ENCODE results near the gene QDPR. TPM values are rescaled to one million over a fixed set of nuclear protein-coding genes. Genes with fewer than 3 reads are reported as not detected.

The QDPR gene
- 104 and 120 TPM in 2 replicates for polyA plus RNA-seq

DNA sequence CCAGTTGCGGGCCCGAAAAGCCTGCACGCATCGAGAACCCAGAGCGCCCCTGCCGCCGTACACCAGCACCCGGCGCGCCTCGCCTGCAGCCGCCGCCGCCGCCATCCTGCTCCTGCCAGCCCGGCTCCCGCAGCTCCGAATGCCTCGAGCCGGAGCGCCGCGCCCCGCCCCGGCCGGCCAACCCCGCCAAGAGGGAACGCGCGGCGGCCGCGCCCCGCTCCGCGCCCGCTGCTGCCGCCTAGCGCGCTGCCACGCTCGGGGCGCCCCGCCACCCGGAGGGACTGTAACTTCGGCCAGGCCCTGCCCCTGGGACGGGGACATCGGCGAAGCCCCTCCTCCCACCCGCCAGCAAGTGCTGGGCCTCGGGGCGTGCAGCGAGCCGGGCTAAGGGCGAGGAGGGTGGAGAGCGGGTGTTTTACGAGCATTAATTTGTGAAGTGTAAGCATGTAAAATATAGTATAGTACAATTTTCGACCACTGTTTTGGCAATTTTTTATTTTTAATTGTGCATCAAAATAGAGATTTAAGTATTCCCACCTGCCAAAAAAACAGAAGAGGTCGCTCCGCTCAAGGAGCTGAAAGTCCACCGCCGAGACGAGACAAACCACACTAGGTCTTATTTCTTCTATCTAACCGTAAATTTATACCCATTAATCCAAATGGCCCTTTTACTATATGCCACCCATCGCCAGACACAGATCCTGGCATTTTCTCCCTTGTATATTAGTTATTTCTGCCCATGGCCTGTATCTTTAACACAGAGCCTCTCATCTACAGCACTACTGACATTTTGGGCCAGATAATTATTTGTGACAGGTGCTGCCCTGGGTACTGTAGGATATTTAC is at the start of gene QDPR:
Gene QDPR (minus strand): TSS at position 141 of the 846 bp plus-strand sequence. CDS start 36 bp downstream, at position 105.

DNA sequence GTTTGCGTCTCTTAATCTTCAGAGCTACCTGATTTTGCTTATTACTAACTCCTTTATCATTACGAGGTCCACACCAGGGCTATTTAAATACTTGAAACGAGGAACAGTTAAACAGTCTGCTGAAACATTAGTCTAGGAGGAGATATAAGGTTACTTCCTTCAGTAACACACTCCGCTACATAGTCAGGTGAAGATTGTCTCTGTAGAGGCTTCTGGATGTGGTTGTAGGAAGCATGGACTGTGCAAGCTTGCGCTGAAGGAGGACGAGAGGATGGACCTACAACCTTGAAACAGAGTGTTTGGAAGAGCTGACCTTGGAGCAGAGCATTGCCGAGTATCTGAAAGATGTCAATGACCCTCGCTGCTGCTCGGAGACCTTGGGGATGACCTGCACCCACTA is 3.0 kb upstream of the QDPR start, which contains the start of gene CLRN2:
Gene CLRN2 (plus strand): TSS at position 301 of the 400 bp plus-strand sequence. CDS start 102 bp downstream, outside the sequence.

Other genes with a start within 250 kb of the QDPR start
- gene CLRN2, start 3.1 kb upstream of the QDPR start, polyA plus RNA-seq, result not detected in 2 replicates
- gene LAP3, start 65.1 kb upstream of the QDPR start, polyA plus RNA-seq, result 60.4 and 60.9 TPM in 2 replicates
- 46.1 and 68.9 TPM in 2 replicates for gene MED28, start 102.6 kb upstream of the QDPR start, polyA plus RNA-seq

Data from Purkinje cell (primary cell).